K562 (cell line): ENCODE data around the gene INSIG1. TPM values are rescaled to one million over a fixed set of nuclear protein-coding genes. Genes with fewer than 3 reads are reported as not detected.

Source experiments
- AFF1 ChIP-seq, 2 experiments: fragments of 450-650 bp; IDR thresholded peaks; 2 replicates each; pipeline ENCODE4 v1.6.1; 2018; ENCODE audit warnings: mild to moderate bottlenecking in 2 of 2, low read depth in 1 of 2; ENCODE audit not compliant: partially characterized antibody in 2 of 2
- CHD1 ChIP-seq: fragments of 200-600 bp; sonication (generic); IDR thresholded peaks from one replicate; pipeline ENCODE4 v1.6.1; 2012; ENCODE audit warnings: mild to moderate bottlenecking, moderate library complexity, low read length, inconsistent platforms
- ID3 ChIP-seq, 2 experiments: fragments of 250-450 bp in 1 of 2; fragments of 450-650 bp in 1 of 2; sonication (Bioruptor Pico) in 1 of 2; IDR thresholded peaks; 2 replicates each; pipeline versions ENCODE4 v1.6.1 to v1.8.0; 2016 to 2021; ENCODE audit warnings: mild to moderate bottlenecking in 2 of 2, moderate library complexity in 2 of 2, missing compliant biosample characterization in 1 of 2, missing genetic modification characterization in 1 of 2
- KDM5B ChIP-seq: fragments of 200-600 bp; sonication (generic); IDR thresholded peaks from 2 replicates; pipeline ENCODE4 v1.6.1; 2012; ENCODE audit warnings: low read depth, mild to moderate bottlenecking, moderate library complexity, low read length, control low read depth, inconsistent platforms; ENCODE audit not compliant: insufficient replicate concordance
- NFYB ChIP-seq: IDR thresholded peaks from 2 replicates; pipeline ENCODE4 v1.6.1; 2011; ENCODE audit warnings: mild to moderate bottlenecking, moderate library complexity; ENCODE audit not compliant: insufficient read length; ENCODE audit errors: extremely low read depth
- PML ChIP-seq: IDR thresholded peaks from 2 replicates; pipeline ENCODE4 v1.6.1; 2012; ENCODE audit warnings: low read length, inconsistent platforms
- RFX1 ChIP-seq: fragments of 450-650 bp; IDR thresholded peaks from 2 replicates; pipeline ENCODE4 v1.6.1; 2016; ENCODE audit warnings: mild to moderate bottlenecking, moderate library complexity
- SRSF3 ChIP-seq: fragments of 200-400 bp; formaldehyde crosslinking; IDR thresholded peaks from 2 replicates; pipeline ENCODE4 v1.6.1; 2016; ENCODE audit warnings: mild to moderate bottlenecking, low read length, moderate library complexity; ENCODE audit not compliant: insufficient read depth
- TRIM25 ChIP-seq: fragments of 450-650 bp; IDR thresholded peaks from 2 replicates; pipeline ENCODE4 v1.7.0; 2016; ENCODE audit warnings: borderline replicate concordance
- ZBTB43 ChIP-seq: sonication (generic); formaldehyde crosslinking; IDR thresholded peaks from 2 replicates; pipeline ENCODE4 v1.8.0; 2023; ENCODE audit warnings: mild to moderate bottlenecking, missing genetic modification reagents
- ZEB2 ChIP-seq: fragments of 450-650 bp; IDR thresholded peaks from 2 replicates; pipeline ENCODE4 v1.6.1; 2016
- ZNF395 ChIP-seq: fragments of 200-800 bp; sonication (Bioruptor generic); IDR thresholded peaks from 2 replicates; pipeline ENCODE4 v1.6.1; 2017; ENCODE audit warnings: missing genetic modification characterization, missing compliant biosample characterization
- ZNF583 ChIP-seq: fragments of 250-450 bp; sonication (Bioruptor Pico); IDR thresholded peaks from 2 replicates; pipeline ENCODE4 v1.4.0; 2020
- polyA plus RNA-seq, 8 experiments: library from polyadenylated mRNA; depleted of rRNA in 4 of 8; stranded (reverse) in 5 of 8; unstranded in 3 of 8; fragments of >200 nt; fragmentation: Nextera tagmentation in 2 of 8; fragmentation: Illumina TruSeq in 1 of 8; extraction: Ambion mirVana in 2 of 8; extraction: Trizol in 1 of 8; gene quantifications; 2 replicates each; pipeline versions ENCODE4 v1.2.1 to v1.2.3, GENCODE V29; 2011 to 2014; ENCODE audit warnings: inconsistent platforms in 1 of 8, missing spikeins in 1 of 8
- total RNA-seq, 7 experiments: library from RNA; depleted of rRNA in 6 of 7; stranded (reverse); fragments of >200 nt in 6 of 7; fragmentation: Illumina TruSeq in 2 of 7; extraction: Trizol in 2 of 7; gene quantifications; 2 replicates each; pipeline versions ENCODE4 v1.2.1 to v1.2.3, GENCODE V29; 2011 to 2021; ENCODE audit warnings: low replicate concordance in 1 of 7

The INSIG1 gene
- total and polyA plus RNA-seq, 9 of the 15 experiments (the other 6 are each of a cell fraction or from before 2014, with no cell fraction given): 57.1 to 787 (median 238) TPM

- TF ChIP-seq ZBTB43 (CRISPR knock-in tag) (no peak), TRIM25 (no peak), ZNF395 (no peak), ID3 (CRISPR knock-in tag; IDR thresholded peaks at IDR 0.05) (no peak), ID3 (tag; IDR thresholded peaks at IDR 0.05) (peak; percentile 80; the same call in 1 of the 2 replicates), AFF1 (IDR thresholded peaks at IDR 0.05; ENCODE audit: low read depth in 1 of 2, partially characterized antibody in 2 of 2) (no peak), KDM5B (no peak), ZNF583 (0 out of 2 replicates have a peak, but pooled peaks have one; percentile 36), NFYB (no peak), CHD1 (peak; percentile 65), PML (peak; percentile 52), ZEB2 (no peak; the same call in 1 of the 2 replicates), SRSF3 (no peak), RFX1 (no peak)
Observed at GRCh38 chr7:155296788-155297516, 726 bp upstream of the INSIG1 start (continued).
